Endothelial cell of umbilical vein (primary cell): ENCODE data around the gene ZNF768.

Experiments used
- CTCF ChIP-seq, 2 donors: IDR thresholded peaks; 1 replicate in 1 of 2; 2 replicates in 1 of 2; pipeline ENCODE4 v1.5.1; 2011; ENCODE audit warnings: low read length in 2 of 2, mild to moderate bottlenecking in 2 of 2, moderate library complexity in 2 of 2, control low read depth in 1 of 2, inconsistent platforms in 1 of 2, low read depth in 1 of 2; ENCODE audit not compliant: insufficient read depth in 1 of 2; ENCODE audit errors: extremely low read depth in 1 of 2
- MAX ChIP-seq: IDR thresholded peaks from 2 replicates; pipeline ENCODE4 v1.6.1; 2011; ENCODE audit not compliant: insufficient read depth, insufficient read length
- POLR2AphosphoS5 ChIP-seq: IDR thresholded peaks from 2 replicates; pipeline ENCODE4 v1.6.1; 2012; ENCODE audit warnings: low read depth, mild to moderate bottlenecking, control low read depth, low read length, moderate library complexity; ENCODE audit not compliant: insufficient read depth

- no peak for TF ChIP-seq MAX
- TF ChIP-seq CTCF (IDR thresholded peaks at IDR 0.05; ENCODE audit: extremely low read depth in 1 of 2, insufficient read depth in 1 of 2, low read depth in 1 of 2, low read length in 2 of 2) = no peak
- TF ChIP-seq POLR2AphosphoS5 = no peak
Observed at GRCh38 chr16:30530163-30531037, 4.0 kb upstream of the ZNF768 start.
